K562 (cell line): ENCODE results near the gene SLC26A8. TPM values are rescaled to one million over a fixed set of nuclear protein-coding genes. Genes with fewer than 3 reads are reported as not detected.

Experiments
- CHD1 ChIP-seq: fragments of 200-600 bp; sonication (generic); IDR thresholded peaks from one replicate; pipeline ENCODE4 v1.6.1; 2012; ENCODE audit warnings: mild to moderate bottlenecking, moderate library complexity, low read length, inconsistent platforms
- CHD2 ChIP-seq: IDR thresholded peaks from 2 replicates; pipeline ENCODE4 v1.6.1; 2011; ENCODE audit warnings: low read depth, low read length
- DDX20 ChIP-seq: fragments of 450-650 bp; IDR thresholded peaks from 2 replicates; pipeline ENCODE4 v1.6.1; 2016; ENCODE audit warnings: missing genetic modification characterization, low read depth, mild to moderate bottlenecking, missing compliant biosample characterization, moderate library complexity
- FOXJ2 ChIP-seq: fragments of 200-800 bp; sonication (Bioruptor generic); IDR thresholded peaks from 2 replicates; pipeline ENCODE4 v1.6.1; 2016; ENCODE audit warnings: missing genetic modification characterization, missing compliant biosample characterization
- GABPB2 ChIP-seq: fragments of 250-450 bp; sonication (Bioruptor Pico); conservative IDR thresholded peaks from 2 replicates; pipeline ENCODE4 v1.5.1; 2021; ENCODE audit warnings: mild to moderate bottlenecking
- L3MBTL2 ChIP-seq: fragments of 450-650 bp; IDR thresholded peaks from 2 replicates; pipeline ENCODE4 v1.6.1; 2016; ENCODE audit warnings: mild to moderate bottlenecking, moderate library complexity
- MBD2 ChIP-seq: sonication (generic); IDR thresholded peaks from 2 replicates; pipeline ENCODE4 v1.6.1; 2016; ENCODE audit warnings: low read depth, borderline replicate concordance
- MED1 ChIP-seq: sonication (generic); formaldehyde crosslinking; IDR thresholded peaks from 2 replicates; pipeline ENCODE4 v1.8.1; 2023; ENCODE audit warnings: missing genetic modification reagents, borderline replicate concordance
- NRF1 ChIP-seq, 2 experiments: fragments of 450-650 bp; IDR thresholded peaks in 1 of 2; conservative IDR thresholded peaks in 1 of 2; 2 replicates each; pipeline ENCODE4 v1.6.1; 2014; ENCODE audit warnings: mild to moderate bottlenecking in 2 of 2
- RBM14 ChIP-seq: fragments of 200-400 bp; formaldehyde crosslinking; IDR thresholded peaks from 2 replicates; pipeline ENCODE4 v1.6.1; 2018; ENCODE audit warnings: low read depth, mild to moderate bottlenecking, low read length, moderate library complexity, borderline replicate concordance; ENCODE audit not compliant: insufficient read depth
- RFX7 ChIP-seq: fragments of 250-450 bp; sonication (Bioruptor Pico); IDR thresholded peaks from 2 replicates; pipeline ENCODE4 v1.5.1; 2021; ENCODE audit warnings: mild to moderate bottlenecking
- SMAD4 ChIP-seq: fragments of 250-450 bp; sonication (Bioruptor Pico); conservative IDR thresholded peaks from 2 replicates; pipeline ENCODE4 v1.8.0; 2021; ENCODE audit warnings: inconsistent platforms, mild to moderate bottlenecking, moderate library complexity
- TEAD2 ChIP-seq: fragments of 450-650 bp; IDR thresholded peaks from 2 replicates; pipeline ENCODE4 v1.6.1; 2016; ENCODE audit warnings: missing genetic modification characterization, control low read depth, missing compliant biosample characterization
- ZBED1 ChIP-seq: IDR thresholded peaks from 2 replicates; pipeline ENCODE4 v1.6.1; 2014
- ZFP91 ChIP-seq: sonication (generic); formaldehyde crosslinking; IDR thresholded peaks from 2 replicates; pipeline ENCODE4 v1.8.0; 2022; ENCODE audit warnings: mild to moderate bottlenecking, missing genetic modification reagents
- ZNF124 ChIP-seq: sonication (generic); formaldehyde crosslinking; IDR thresholded peaks from 2 replicates; pipeline ENCODE4 v1.8.1; 2022; ENCODE audit warnings: missing genetic modification reagents
- ZNF224 ChIP-seq: sonication (generic); formaldehyde crosslinking; IDR thresholded peaks from 2 replicates; pipeline ENCODE4 v1.8.0; 2022; ENCODE audit warnings: mild to moderate bottlenecking, missing genetic modification reagents
- ZNF79 ChIP-seq: fragments of 250-450 bp; sonication (Bioruptor Pico); IDR thresholded peaks from 2 replicates; pipeline ENCODE4 v1.4.0; 2020; ENCODE audit warnings: low read depth, mild to moderate bottlenecking, moderate library complexity
- polyA plus RNA-seq, 8 experiments: library from polyadenylated mRNA; depleted of rRNA in 4 of 8; stranded (reverse) in 5 of 8; unstranded in 3 of 8; fragments of >200 nt; fragmentation: Nextera tagmentation in 2 of 8; fragmentation: Illumina TruSeq in 1 of 8; extraction: Ambion mirVana in 2 of 8; extraction: Trizol in 1 of 8; gene quantifications; 2 replicates each; pipeline versions ENCODE4 v1.2.1 to v1.2.3, GENCODE V29; 2011 to 2014; ENCODE audit warnings: inconsistent platforms in 1 of 8, missing spikeins in 1 of 8
- total RNA-seq, 7 experiments: library from RNA; depleted of rRNA in 6 of 7; stranded (reverse); fragments of >200 nt in 6 of 7; fragmentation: Illumina TruSeq in 2 of 7; extraction: Trizol in 2 of 7; gene quantifications; 2 replicates each; pipeline versions ENCODE4 v1.2.1 to v1.2.3, GENCODE V29; 2011 to 2021; ENCODE audit warnings: low replicate concordance in 1 of 7
- TF ChIP-seq, protein P1 (sequence below): fragments of 250-450 bp; sonication (Bioruptor Pico); IDR thresholded peaks from 2 replicates; pipeline ENCODE4 v1.5.1; 2021; ENCODE audit warnings: mild to moderate bottlenecking
- TF ChIP-seq, protein P2 (sequence below): fragments of 450-650 bp; IDR thresholded peaks from 2 replicates; pipeline ENCODE4 v1.6.1; 2016; ENCODE audit warnings: mild to moderate bottlenecking
- TF ChIP-seq, protein P3 (sequence below), 2 experiments: fragments of 450-650 bp; conservative IDR thresholded peaks; 2 replicates each; pipeline ENCODE4 v1.6.1; 2017; ENCODE audit warnings: mild to moderate bottlenecking in 2 of 2, moderate library complexity in 2 of 2

Gene SLC26A8
- total and polyA plus RNA-seq, 9 of the 15 experiments (the other 6 are each of a cell fraction or from before 2014, with no cell fraction given) = not detected

DNA sequence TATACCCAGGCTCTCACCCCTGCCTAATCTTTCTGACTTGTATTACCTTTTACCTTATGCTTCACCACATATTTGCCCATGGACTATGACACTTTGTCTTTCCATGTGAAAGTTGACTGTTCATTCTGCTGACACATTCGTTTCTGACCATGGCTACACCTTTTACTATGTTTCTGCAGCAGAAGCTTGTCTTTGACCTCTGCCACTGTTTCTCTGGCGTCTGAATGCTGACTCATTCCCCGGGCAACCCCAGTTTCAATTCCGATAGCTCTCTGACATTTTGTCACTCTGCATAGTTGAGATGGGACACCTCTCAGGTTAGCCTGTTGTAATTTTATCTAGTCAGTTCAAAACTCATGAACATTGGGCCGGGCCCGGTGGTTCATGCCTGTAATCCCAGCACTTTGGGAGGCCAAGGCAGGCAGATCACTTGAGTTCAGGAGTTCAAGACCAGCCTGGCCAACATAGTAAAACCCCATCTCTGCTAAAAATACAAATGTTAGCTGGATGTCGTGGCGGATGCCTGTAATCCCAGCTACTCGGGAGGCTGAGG, 50.7 kb downstream of the SLC26A8 start (continued):
- TF ChIP-seq MED1 (CRISPR knock-in tag) (no peak), DDX20 (tag) (no peak), MBD2 (no peak), SMAD4 (CRISPR knock-in tag) (peak; percentile 46), ZFP91 (CRISPR knock-in tag) (no peak), RFX7 (CRISPR knock-in tag) (no peak), CHD2 (no peak), NRF1 (conservative IDR thresholded peaks at IDR 0.05 in 1 of 2, IDR thresholded peaks at IDR 0.05 in 1 of 2) (peak in 1 of 2 experiments; percentile 44; a peak in 1 of 4 replicates), RBM14 (no peak), TEAD2 (tag) (no peak), CHD1 (no peak), ZNF224 (no peak), L3MBTL2 (no peak), ZBED1 (no peak), FOXJ2 (tag) (no peak), ZNF79 (no peak), GABPB2 (CRISPR knock-in tag) (no peak), ZNF124 (CRISPR knock-in tag) (no peak)
- TF ChIP-seq, protein P1, sequence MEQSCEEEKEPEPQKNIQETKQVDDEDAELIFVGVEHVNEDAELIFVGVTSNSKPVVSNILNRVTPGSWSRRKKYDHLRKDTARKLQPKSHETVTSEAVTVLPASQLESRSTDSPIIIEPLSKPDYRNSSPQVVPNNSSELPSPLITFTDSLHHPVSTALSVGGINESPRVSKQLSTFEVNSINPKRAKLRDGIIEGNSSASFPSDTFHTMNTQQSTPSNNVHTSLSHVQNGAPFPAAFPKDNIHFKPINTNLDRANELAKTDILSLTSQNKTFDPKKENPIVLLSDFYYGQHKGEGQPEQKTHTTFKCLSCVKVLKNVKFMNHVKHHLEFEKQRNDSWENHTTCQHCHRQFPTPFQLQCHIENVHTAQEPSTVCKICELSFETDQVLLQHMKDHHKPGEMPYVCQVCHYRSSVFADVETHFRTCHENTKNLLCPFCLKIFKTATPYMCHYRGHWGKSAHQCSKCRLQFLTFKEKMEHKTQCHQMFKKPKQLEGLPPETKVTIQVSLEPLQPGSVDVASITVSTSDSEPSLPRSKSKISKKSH (CRISPR knock-in tag) = no peak
- TF ChIP-seq, protein P2, sequence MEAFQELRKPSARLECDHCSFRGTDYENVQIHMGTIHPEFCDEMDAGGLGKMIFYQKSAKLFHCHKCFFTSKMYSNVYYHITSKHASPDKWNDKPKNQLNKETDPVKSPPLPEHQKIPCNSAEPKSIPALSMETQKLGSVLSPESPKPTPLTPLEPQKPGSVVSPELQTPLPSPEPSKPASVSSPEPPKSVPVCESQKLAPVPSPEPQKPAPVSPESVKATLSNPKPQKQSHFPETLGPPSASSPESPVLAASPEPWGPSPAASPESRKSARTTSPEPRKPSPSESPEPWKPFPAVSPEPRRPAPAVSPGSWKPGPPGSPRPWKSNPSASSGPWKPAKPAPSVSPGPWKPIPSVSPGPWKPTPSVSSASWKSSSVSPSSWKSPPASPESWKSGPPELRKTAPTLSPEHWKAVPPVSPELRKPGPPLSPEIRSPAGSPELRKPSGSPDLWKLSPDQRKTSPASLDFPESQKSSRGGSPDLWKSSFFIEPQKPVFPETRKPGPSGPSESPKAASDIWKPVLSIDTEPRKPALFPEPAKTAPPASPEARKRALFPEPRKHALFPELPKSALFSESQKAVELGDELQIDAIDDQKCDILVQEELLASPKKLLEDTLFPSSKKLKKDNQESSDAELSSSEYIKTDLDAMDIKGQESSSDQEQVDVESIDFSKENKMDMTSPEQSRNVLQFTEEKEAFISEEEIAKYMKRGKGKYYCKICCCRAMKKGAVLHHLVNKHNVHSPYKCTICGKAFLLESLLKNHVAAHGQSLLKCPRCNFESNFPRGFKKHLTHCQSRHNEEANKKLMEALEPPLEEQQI = peak; percentile 47; the same call in 1 of the 2 replicates
- TF ChIP-seq, protein P3, sequence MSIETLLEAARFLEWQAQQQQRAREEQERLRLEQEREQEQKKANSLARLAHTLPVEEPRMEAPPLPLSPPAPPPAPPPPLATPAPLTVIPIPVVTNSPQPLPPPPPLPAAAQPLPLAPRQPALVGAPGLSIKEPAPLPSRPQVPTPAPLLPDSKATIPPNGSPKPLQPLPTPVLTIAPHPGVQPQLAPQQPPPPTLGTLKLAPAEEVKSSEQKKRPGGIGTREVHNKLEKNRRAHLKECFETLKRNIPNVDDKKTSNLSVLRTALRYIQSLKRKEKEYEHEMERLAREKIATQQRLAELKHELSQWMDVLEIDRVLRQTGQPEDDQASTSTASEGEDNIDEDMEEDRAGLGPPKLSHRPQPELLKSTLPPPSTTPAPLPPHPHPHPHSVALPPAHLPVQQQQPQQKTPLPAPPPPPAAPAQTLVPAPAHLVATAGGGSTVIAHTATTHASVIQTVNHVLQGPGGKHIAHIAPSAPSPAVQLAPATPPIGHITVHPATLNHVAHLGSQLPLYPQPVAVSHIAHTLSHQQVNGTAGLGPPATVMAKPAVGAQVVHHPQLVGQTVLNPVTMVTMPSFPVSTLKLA (conservative IDR thresholded peaks at IDR 0.05) = 0 out of 4 replicates have a peak, but pooled peaks of 1 of the 2 experiments have one; percentile 15
